Lower lobe of right lung (tissue), 2 donors: ENCODE results near the gene TMPRSS2. TPM values are rescaled to one million over a fixed set of nuclear protein-coding genes. Genes with fewer than 3 reads are reported as not detected.

ENCODE experiments used
- ATAC-seq, 2 donors: fragments of 200-7000 bp; cut with Tn5 transposase; one replicate each; pipeline ENCODE4 v1.9.1; 2020 to 2022; ENCODE audit warnings: mild to moderate bottlenecking in 2 of 2, moderate library complexity in 2 of 2
- DNase-seq: peaks from one replicate; pipeline ENCODE4 v3.0.0-alpha.2; 2020
- H3K27ac ChIP-seq: fragments of 200-600 bp; one replicate; pipeline ENCODE4 v1.8.0; 2022
- H3K27me3 ChIP-seq: fragments of 200-600 bp; one replicate; pipeline ENCODE4 v1.8.0; 2022; ENCODE audit warnings: low read depth
- H3K36me3 ChIP-seq: fragments of 200-600 bp; one replicate; pipeline ENCODE4 v1.8.0; 2022; ENCODE audit warnings: mild to moderate bottlenecking
- H3K4me1 ChIP-seq: fragments of 200-600 bp; one replicate; pipeline ENCODE4 v1.8.0; 2022
- H3K4me3 ChIP-seq: fragments of 200-600 bp; one replicate; pipeline ENCODE4 v1.8.0; 2022; ENCODE audit warnings: mild to moderate bottlenecking
- H3K9me3 ChIP-seq: fragments of 200-600 bp; one replicate; pipeline ENCODE4 v1.8.0; 2022
- intact Hi-C: fragments of 100-400 bp; cut with DNase I; formaldehyde crosslinking; loops from one replicate; pipeline ENCODE4 v1.11.0; 2022
- total RNA-seq: library from RNA; stranded (reverse); fragmentation: NEBNext Ultra II Directional; extraction: Animal tissue kit (Norgen Biotek cat#: 25700); gene quantifications from one replicate; pipeline ENCODE4 v1.2.1, GENCODE V29; 2021
- TF ChIP-seq, protein P1 (sequence below): fragments of 200-600 bp; IDR thresholded peaks from one replicate; pipeline ENCODE4 v1.8.0; 2022; ENCODE audit warnings: antibody characterized with exemption, mild to moderate bottlenecking
- donor health status: DM: no; HTN: yes; CAD: no; lungs with severe emphysema.

TMPRSS2 gene
- total RNA-seq, 1 donor from 2014 or later = 87.7 TPM

GRCh38 chr21:41504030-41504429 is 3.9 kb downstream of the TMPRSS2 start:
- H3K4me3 ChIP-seq = peak overlapping the region; percentile 60
- peaks cover 38% of the 10 kb centered on the region for H3K27me3 ChIP-seq
- H3K9me3 ChIP-seq = no peaks in the 10 kb centered on the region
- DNase-seq (no peak), ATAC-seq (no peak)
- H3K27ac ChIP-seq = no peak overlapping the region
- peaks cover 15% of the 10 kb centered on the region for H3K4me1 ChIP-seq
- TF ChIP-seq, protein P1, sequence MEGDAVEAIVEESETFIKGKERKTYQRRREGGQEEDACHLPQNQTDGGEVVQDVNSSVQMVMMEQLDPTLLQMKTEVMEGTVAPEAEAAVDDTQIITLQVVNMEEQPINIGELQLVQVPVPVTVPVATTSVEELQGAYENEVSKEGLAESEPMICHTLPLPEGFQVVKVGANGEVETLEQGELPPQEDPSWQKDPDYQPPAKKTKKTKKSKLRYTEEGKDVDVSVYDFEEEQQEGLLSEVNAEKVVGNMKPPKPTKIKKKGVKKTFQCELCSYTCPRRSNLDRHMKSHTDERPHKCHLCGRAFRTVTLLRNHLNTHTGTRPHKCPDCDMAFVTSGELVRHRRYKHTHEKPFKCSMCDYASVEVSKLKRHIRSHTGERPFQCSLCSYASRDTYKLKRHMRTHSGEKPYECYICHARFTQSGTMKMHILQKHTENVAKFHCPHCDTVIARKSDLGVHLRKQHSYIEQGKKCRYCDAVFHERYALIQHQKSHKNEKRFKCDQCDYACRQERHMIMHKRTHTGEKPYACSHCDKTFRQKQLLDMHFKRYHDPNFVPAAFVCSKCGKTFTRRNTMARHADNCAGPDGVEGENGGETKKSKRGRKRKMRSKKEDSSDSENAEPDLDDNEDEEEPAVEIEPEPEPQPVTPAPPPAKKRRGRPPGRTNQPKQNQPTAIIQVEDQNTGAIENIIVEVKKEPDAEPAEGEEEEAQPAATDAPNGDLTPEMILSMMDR = no peak
- intact Hi-C loops = no loop called here
- H3K36me3 ChIP-seq = no peaks in the 10 kb centered on the region

GRCh38 chr21:41503331-41503730 is 4.6 kb downstream of the TMPRSS2 start:
- ATAC-seq = no peak
- intact Hi-C loops = no loop called here
- TF ChIP-seq, protein P1 = no peak
- Histone ChIP-seq H3K4me3 (no peak overlapping the region), H3K27me3 (peaks cover 31% of the 10 kb centered on the region), H3K27ac (no peak overlapping the region), H3K9me3 (no peaks in the 10 kb centered on the region), H3K4me1 (peaks cover 15% of the 10 kb centered on the region), H3K36me3 (no peaks in the 10 kb centered on the region)
- DNase-seq = no peak

- H3K27me3 ChIP-seq = peaks cover 17% of the 10 kb centered on the region
- ATAC-seq (peak in 1 of 2 donors; percentile 21), DNase-seq (no peak)
- intact Hi-C loops = no loop called here
- H3K4me1 ChIP-seq = peaks cover 15% of the 10 kb centered on the region
- H3K27ac ChIP-seq = no peak overlapping the region
- H3K36me3 ChIP-seq = no peaks in the 10 kb centered on the region
- no peak overlapping the region for H3K4me3 ChIP-seq
- no peaks in the 10 kb centered on the region for H3K9me3 ChIP-seq
- TF ChIP-seq, protein P1 = no peak
Observed at GRCh38 chr21:41501919-41502318, 6.0 kb downstream of the TMPRSS2 start.

GRCh38 chr21:41500931-41501381 is 7.0 kb downstream of the TMPRSS2 start:
- no peak overlapping the region for H3K4me3 ChIP-seq
- no peaks in the 10 kb centered on the region for H3K36me3 ChIP-seq
- peaks cover 15% of the 10 kb centered on the region for H3K4me1 ChIP-seq
- H3K9me3 ChIP-seq = no peaks in the 10 kb centered on the region
- DNase-seq (no peak), ATAC-seq (peak in 1 of 2 donors; percentile 3)
- intact Hi-C loops = no loop called here
- peaks cover 7% of the 10 kb centered on the region for H3K27me3 ChIP-seq
- peak overlapping the region; percentile 6 for H3K27ac ChIP-seq
- TF ChIP-seq, protein P1 = no peak

GRCh38 chr21:41500363-41500762 is 7.6 kb downstream of the TMPRSS2 start:
- Histone ChIP-seq H3K4me1 (peaks cover 15% of the 10 kb centered on the region), H3K36me3 (no peaks in the 10 kb centered on the region), H3K27me3 (peaks cover 1% of the 10 kb centered on the region), H3K27ac (no peak overlapping the region), H3K9me3 (no peaks in the 10 kb centered on the region), H3K4me3 (no peak overlapping the region)
- peak in 1 of 2 donors; percentile 2 for ATAC-seq
- intact Hi-C loops = no loop called here
- no peak for DNase-seq
- TF ChIP-seq, protein P1 = no peak

- H3K4me3 ChIP-seq = no peak overlapping the region
- no peak overlapping the region for H3K27ac ChIP-seq
- no peaks in the 10 kb centered on the region for H3K36me3 ChIP-seq
- no peaks in the 10 kb centered on the region for H3K9me3 ChIP-seq
- TF ChIP-seq, protein P1 = no peak
- peaks cover 15% of the 10 kb centered on the region for H3K4me1 ChIP-seq
- intact Hi-C loops = no loop called here
- H3K27me3 ChIP-seq = no peaks in the 10 kb centered on the region
- DNase-seq = no peak
- ATAC-seq = no peak
Observed at GRCh38 chr21:41499920-41500319, 8.0 kb downstream of the TMPRSS2 start.
